ENCODE data around the gene CDC42BPA.
A peak's percentile ranks its signal among the peaks of the same experiment; 100 is the strongest.

Gene CDC42BPA

DNA sequence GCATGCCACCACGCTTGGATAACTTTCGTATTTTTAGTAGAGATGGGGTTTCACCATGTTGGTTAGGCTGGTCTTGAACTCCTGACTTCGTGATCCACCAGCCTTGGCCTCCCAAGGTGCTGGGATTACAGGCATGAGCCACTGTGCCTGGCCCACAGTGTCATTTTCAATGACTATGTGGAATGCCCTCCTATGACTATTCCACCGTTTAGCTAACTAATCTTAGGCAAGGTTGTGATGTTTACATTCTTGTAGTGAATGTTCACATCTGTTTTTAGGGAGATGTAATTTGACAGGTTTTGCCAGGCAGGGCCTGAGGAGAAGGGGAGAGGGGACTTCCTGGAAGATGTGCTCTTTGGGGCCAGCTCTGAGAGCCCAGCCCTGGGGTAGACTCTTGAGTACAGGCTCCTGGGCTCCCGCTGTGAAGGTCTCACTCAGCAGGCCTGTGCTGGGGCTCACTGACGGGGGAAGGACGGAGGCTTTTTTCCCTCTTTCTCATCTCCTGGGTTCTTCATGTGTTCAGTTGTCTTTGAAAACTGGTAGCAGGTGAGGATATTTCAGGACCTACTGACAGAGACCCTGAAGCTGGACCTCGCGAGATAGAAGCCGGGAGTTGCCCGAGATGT is 365.0 kb downstream of the CDC42BPA start:
- no peaks in the 10 kb centered on the region for H3K27me3 Mint-ChIP-seq
- H3K27ac Mint-ChIP-seq, result peak overlapping the region in 1 of 2 donors; percentile 42
- H3K4me3 Mint-ChIP-seq, result no peak overlapping the region
- peaks cover 4 to 28% of the 10 kb centered on the region in 2 donors for H3K9me3 Mint-ChIP-seq
- ATAC-seq (no peak), DNase-seq (no peak)
- H3K4me1 Mint-ChIP-seq, result peaks cover 56% of the 10 kb centered on the region

- no peak overlapping the region for H3K27ac Mint-ChIP-seq
- H3K27me3 Mint-ChIP-seq, result no peaks in the 10 kb centered on the region
- DNase-seq (no peak), ATAC-seq (no peak)
- H3K4me1 Mint-ChIP-seq, result peaks cover 52% of the 10 kb centered on the region
- no peak overlapping the region for H3K4me3 Mint-ChIP-seq
- H3K9me3 Mint-ChIP-seq, result peaks cover 4 to 30% of the 10 kb centered on the region in 2 donors
These were observed 366.2 kb downstream of the CDC42BPA start for GRCh38 chr1:226952118-226952441.

DNA sequence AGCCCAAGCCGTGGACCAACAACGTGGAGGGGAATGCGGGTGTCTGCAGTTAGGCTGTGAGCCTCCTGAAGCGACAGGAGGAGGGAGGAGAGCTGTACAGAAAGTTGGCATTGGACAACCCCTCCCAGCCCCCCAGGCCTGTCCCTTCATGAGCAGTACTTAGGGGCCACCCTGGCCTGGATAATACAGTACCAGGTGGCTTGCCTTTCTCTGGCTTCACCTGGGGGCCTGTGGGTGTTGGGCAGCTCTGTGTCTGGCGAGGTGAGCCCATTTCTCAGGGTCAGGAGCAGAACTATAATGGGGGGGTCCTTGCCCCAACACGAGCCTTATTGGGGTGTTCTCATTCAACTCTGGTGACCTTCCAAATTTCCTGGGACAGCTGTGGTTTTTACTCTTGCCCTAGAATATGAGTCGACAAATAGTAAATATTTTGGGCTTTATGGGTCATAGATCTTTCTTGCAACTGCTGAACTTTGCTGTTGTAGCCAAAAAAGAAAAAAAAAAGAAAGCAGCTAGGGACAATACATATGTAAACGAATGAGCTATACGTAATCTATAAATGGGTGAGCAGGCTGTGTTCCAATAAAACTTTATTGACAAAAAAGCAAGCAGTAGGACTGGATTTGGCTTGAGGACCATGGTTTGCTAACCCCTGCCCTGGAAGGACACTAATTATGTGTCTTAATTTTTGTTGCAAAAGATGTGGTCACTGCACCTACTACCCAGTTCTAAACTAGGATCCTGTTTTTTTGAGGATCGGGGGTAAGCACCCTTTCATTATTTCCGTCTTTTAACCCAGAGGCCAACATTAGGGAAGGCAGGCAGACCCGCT is 366.8 kb downstream of the CDC42BPA start:
- H3K4me1 Mint-ChIP-seq, result peaks cover 58% of the 10 kb centered on the region
- no peak overlapping the region for H3K4me3 Mint-ChIP-seq
- no peak overlapping the region for H3K27ac Mint-ChIP-seq
- ATAC-seq (no peak), DNase-seq (no peak)
- H3K9me3 Mint-ChIP-seq, result peaks cover 0 to 24% of the 10 kb centered on the region in 2 donors
- no peaks in the 10 kb centered on the region for H3K27me3 Mint-ChIP-seq

GRCh38 chr1:226950871-226951270 is 367.4 kb downstream of the CDC42BPA start:
- DNase-seq, result no peak
- peaks cover 64% of the 10 kb centered on the region for H3K4me1 Mint-ChIP-seq
- H3K27ac Mint-ChIP-seq, result no peak overlapping the region
- no peaks in the 10 kb centered on the region for H3K27me3 Mint-ChIP-seq
- no peak for ATAC-seq
- peaks cover 0 to 19% of the 10 kb centered on the region in 2 donors for H3K9me3 Mint-ChIP-seq
- H3K4me3 Mint-ChIP-seq, result no peak overlapping the region

DNA sequence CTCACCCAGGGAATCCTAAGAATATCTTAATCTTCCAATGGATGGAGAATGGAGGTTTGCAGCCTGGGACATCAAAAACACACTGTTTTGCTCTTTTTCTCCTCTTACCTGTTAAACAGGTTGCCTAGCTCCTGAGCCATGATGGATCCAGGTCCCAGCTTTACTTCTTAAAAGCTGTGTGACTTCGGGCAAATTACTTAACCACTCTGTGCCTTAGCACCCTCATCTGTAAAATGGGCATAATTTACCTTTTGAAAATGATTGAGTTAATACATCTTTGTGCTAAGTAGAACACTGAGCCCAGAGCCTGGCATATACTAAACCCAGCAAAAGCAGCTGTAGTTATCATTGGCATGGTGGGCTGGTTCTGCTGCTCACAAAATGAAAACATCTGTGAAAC is 368.0 kb downstream of the CDC42BPA start:
- Mint-ChIP-seq H3K4me3 (no peak overlapping the region), H3K4me1 (peaks cover 67% of the 10 kb centered on the region), H3K27me3 (no peaks in the 10 kb centered on the region), H3K27ac (no peak overlapping the region), H3K9me3 (peaks cover 0 to 14% of the 10 kb centered on the region in 2 donors)
- no peak for DNase-seq
- ATAC-seq, result no peak

DNA sequence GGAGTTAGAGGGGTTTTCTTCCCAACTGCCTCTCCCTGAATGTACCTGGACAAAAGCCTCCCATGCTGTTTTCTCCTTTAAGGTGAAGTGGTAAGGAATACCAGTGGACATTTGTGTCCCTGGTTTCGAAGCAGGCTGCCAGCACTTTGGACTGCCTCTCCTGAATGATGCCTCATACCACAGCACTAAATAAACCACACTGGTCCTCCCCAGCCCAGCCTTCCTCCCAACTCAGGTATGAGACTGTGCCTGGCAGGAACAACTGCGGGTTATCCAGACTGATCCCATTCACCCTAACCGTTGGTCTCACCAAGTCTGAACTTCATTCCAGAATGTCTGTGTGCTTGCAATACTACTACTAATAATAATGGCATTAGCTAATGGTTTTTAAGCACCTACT is 368.9 kb downstream of the CDC42BPA start:
- H3K4me1 Mint-ChIP-seq, result peaks cover 67% of the 10 kb centered on the region
- ATAC-seq (no peak), DNase-seq (no peak)
- no peak overlapping the region for H3K4me3 Mint-ChIP-seq
- H3K27ac Mint-ChIP-seq, result no peak overlapping the region
- peaks cover 0 to 8% of the 10 kb centered on the region in 2 donors for H3K9me3 Mint-ChIP-seq
- no peaks in the 10 kb centered on the region for H3K27me3 Mint-ChIP-seq

DNA sequence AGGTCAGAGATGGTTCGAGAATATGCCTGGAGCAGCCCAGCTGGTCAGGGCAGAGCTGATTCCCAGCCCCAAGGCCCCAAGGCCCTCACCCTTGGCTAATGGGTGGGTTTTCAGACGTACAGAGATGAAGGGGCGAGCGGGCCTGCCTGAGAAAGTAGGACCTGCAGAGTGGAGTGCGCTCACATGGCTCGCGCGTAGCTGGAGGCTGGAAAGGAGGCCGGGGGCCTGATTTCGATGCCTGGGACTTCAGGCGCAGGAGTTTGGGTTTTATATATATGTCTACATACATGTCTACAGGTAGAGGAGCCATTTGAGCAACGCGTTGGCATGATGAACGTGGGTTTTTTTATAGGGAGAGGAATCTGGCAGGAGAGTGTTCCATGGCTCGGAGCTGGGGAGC is 369.3 kb downstream of the CDC42BPA start:
- H3K27me3 Mint-ChIP-seq, result no peaks in the 10 kb centered on the region
- peak overlapping the region in 1 of 2 donors; percentile 77 for H3K27ac Mint-ChIP-seq
- H3K4me3 Mint-ChIP-seq, result no peak overlapping the region
- DNase-seq (no peak), ATAC-seq (no peak)
- peaks cover 68% of the 10 kb centered on the region for H3K4me1 Mint-ChIP-seq
- H3K9me3 Mint-ChIP-seq, result peaks cover 0 to 7% of the 10 kb centered on the region in 2 donors

DNA sequence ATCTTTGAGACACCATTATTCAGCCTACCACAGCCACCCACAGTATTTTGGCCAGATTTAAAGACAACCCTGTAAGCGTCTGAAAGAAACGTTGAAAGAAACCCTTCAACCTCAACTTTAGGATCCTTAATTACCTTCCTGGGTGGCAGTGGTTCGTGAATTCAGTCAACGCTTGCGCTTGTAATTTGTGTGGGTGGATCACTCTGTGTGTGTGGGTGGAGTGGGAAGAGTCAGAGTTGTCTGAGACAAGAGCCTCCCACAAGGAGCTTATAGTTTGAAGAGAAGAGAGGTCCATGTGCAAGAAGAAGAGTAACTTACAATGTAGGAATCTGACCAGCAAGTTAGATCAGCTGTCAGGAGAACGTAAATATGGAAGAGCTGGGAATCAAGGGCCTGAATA is 369.8 kb downstream of the CDC42BPA start:
- Mint-ChIP-seq H3K4me1 (peaks cover 73% of the 10 kb centered on the region), H3K4me3 (no peak overlapping the region), H3K27me3 (no peaks in the 10 kb centered on the region), H3K27ac (peak overlapping the region in 1 of 2 donors; percentile 46), H3K9me3 (peaks cover 0 to 7% of the 10 kb centered on the region in 2 donors)
- ATAC-seq, result no peak
- no peak for DNase-seq

DNA sequence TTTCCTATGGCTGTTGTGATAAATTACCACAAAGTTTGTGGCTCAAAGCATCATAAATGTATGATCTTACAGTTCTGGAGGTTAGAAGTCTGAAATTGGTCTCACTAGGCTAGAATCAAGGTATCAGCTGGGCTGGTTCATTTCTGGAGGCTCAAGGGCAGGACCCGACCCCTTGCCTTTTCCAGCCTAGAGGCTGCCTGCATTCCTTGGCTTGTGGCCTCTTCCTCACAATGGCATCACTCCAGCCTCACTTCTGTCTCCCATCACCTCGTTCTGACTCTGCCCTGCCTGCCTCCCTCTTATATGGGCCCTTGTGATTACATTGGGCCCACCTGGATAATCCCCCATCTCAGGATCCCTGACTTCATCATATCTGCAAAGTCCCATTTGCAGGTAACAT is 370.2 kb downstream of the CDC42BPA start:
- ATAC-seq, result no peak
- Mint-ChIP-seq H3K4me3 (no peak overlapping the region), H3K27me3 (no peaks in the 10 kb centered on the region), H3K4me1 (peaks cover 73% of the 10 kb centered on the region), H3K9me3 (peaks cover 0 to 7% of the 10 kb centered on the region in 2 donors), H3K27ac (peak overlapping the region in 1 of 2 donors; percentile 46)
- DNase-seq, result no peak

- no peak for DNase-seq
- H3K4me1 Mint-ChIP-seq, result peaks cover 83% of the 10 kb centered on the region
- no peaks in the 10 kb centered on the region for H3K27me3 Mint-ChIP-seq
- H3K27ac Mint-ChIP-seq, result no peak overlapping the region
- no peak for ATAC-seq
- H3K4me3 Mint-ChIP-seq, result no peak overlapping the region
- H3K9me3 Mint-ChIP-seq, result peaks cover 0 to 7% of the 10 kb centered on the region in 2 donors
These were observed 371.5 kb downstream of the CDC42BPA start for GRCh38 chr1:226946841-226947240.

DNA sequence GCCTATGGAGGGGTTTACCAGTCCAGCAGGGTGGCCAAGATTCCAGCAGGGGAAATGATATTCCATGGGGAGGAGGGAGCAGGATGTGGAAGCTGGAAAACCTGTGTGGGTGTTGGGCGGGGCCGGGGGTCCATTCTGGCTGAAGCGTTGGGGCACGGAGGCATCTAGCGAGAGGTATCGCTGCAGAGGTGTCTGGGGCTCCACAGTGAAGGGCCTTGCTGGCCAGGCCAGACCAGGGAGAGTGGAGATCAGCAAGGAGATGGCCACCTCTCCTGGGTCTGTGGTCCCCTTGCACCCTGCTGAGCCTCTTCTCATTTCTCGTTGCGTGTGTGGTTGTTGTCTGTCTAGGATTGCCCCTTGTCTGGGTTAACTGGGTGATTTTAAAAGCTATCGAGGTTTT is 372.0 kb downstream of the CDC42BPA start:
- Mint-ChIP-seq H3K27ac (no peak overlapping the region), H3K4me3 (no peak overlapping the region), H3K27me3 (no peaks in the 10 kb centered on the region), H3K4me1 (peaks cover 82% of the 10 kb centered on the region), H3K9me3 (peaks cover 0 to 7% of the 10 kb centered on the region in 2 donors)
- DNase-seq, result no peak
- ATAC-seq, result no peak

DNA sequence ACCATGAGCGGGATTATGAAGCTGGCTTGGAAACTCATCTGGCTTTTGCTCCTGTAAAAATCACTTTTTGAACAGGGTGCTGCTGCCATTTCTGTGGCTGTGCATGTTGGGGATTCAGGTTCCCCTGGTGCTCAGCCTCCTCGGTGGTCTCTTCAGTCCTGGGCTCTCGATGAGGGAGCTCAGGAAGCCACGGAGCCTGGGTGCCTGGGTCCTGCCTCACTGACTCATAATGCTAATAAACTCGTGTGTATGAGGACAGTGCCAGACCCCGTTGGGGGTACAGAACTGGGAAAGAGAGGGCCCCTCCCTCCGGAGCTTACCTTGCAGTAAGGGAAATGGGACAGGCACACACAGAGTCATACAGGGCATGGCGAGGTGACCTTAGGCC is 372.4 kb downstream of the CDC42BPA start:
- no peak for DNase-seq
- peaks cover 82% of the 10 kb centered on the region for H3K4me1 Mint-ChIP-seq

DNA sequence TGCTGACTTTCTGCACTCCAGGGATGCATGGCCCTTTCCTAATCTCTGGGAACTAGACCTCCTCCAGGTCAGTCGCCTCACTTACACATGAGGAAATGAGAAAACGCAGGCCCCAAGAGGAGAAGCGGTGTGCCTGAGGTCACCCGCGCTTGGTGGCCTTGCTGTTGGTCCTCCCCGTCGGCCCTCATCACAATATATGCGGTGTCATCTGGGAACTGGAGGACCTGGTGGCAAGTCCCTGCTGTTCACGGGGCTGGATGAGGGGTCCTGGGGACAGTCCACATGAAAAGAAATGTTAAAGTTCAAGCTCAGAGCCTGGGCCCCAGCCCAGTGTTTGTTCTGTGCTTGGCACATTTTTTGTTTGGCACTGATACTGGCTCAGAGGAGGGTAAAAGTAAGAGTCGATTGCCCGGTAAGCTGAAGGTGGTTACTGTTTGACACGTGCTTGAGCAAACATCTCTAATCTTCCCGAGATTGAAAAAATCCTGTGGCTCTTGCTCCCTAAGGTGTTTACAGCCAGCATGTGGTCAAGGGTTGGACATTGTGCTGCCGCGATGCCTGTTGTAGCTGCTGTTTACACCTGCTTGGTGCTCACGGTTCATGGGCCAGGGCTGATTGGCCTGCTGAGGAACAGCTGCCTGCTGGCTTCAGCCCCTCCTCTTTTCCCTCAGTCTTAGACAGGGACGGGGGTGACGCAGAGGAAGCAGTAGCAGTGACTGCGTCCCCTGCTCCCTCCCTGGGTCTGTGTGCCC is 373.0 kb downstream of the CDC42BPA start:
- no peak overlapping the region for H3K27ac Mint-ChIP-seq
- H3K4me1 Mint-ChIP-seq, result peaks cover 80% of the 10 kb centered on the region
- no peak for DNase-seq
- no peak for ATAC-seq
- H3K9me3 Mint-ChIP-seq, result peaks cover 0 to 7% of the 10 kb centered on the region in 2 donors
- H3K4me3 Mint-ChIP-seq, result no peak overlapping the region
- H3K27me3 Mint-ChIP-seq, result no peaks in the 10 kb centered on the region

More for the DNA sequence above, 372.4 kb downstream of the CDC42BPA start:
- no peak for ATAC-seq
- H3K27me3 Mint-ChIP-seq, result no peaks in the 10 kb centered on the region
- no peak overlapping the region for H3K4me3 Mint-ChIP-seq
- peaks cover 0 to 7% of the 10 kb centered on the region in 2 donors for H3K9me3 Mint-ChIP-seq
- no peak overlapping the region for H3K27ac Mint-ChIP-seq

- H3K4me1 Mint-ChIP-seq, result peaks cover 72% of the 10 kb centered on the region
- no peak for DNase-seq
- H3K4me3 Mint-ChIP-seq, result no peak overlapping the region
- H3K9me3 Mint-ChIP-seq, result peaks cover 0 to 7% of the 10 kb centered on the region in 2 donors
- H3K27ac Mint-ChIP-seq, result peak overlapping the region in 1 of 2 donors; percentile 92
- no peak for ATAC-seq
- no peaks in the 10 kb centered on the region for H3K27me3 Mint-ChIP-seq
These were observed 374.4 kb downstream of the CDC42BPA start for GRCh38 chr1:226943927-226944326.

DNA sequence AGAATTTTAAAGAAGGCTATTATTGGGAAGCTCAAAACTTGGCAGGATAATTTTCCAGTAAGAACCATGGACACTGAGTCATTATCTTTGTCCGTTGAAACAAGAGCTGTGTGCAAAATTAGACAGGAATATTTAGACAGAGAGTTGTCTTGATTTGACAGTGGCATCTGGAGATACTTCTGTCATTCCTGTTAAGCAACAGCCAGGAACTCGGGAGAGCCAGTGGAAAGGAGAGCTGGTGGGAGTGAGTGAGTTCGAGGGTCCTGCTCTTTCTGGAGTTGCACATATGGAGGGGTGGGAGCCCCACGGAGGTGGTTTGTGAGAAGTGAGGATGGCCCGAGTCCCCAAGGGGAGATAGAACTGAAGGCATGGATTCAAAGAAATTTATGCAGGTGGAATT is 375.1 kb downstream of the CDC42BPA start:
- Mint-ChIP-seq H3K9me3 (peaks cover 0 to 3% of the 10 kb centered on the region in 2 donors), H3K27ac (no peak overlapping the region), H3K4me1 (peaks cover 72% of the 10 kb centered on the region), H3K27me3 (no peaks in the 10 kb centered on the region), H3K4me3 (no peak overlapping the region)
- DNase-seq, result no peak
- no peak for ATAC-seq

DNA sequence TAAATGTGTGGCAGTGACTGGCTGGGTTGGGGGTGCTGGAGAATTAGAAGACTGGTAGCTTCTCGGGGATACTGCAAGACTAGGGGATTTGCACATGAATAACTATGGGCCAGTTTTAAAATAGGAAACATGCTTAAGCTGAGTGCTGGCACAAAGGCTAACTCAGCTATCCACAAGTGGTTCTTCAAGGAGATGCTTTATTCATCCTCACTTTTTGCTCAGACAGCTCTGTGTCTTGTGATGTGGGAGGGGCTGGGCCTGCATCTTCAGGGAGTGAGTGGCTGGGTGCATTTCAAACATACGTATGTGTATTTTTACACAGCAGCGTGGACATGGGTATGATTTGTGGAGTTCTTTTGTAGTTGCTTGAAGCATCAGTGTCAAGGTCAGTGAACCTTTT is 375.9 kb downstream of the CDC42BPA start:
- DNase-seq (no peak), ATAC-seq (no peak)
- Mint-ChIP-seq H3K9me3 (no peaks in the 10 kb centered on the region), H3K27ac (no peak overlapping the region), H3K4me3 (no peak overlapping the region), H3K4me1 (peaks cover 78% of the 10 kb centered on the region), H3K27me3 (no peaks in the 10 kb centered on the region)

Data from stimulated activated naive CD8-positive, alpha-beta T cell treated with anti-CD3 and anti-CD28 coated beads, Interleukin-15, amount 100 ng/mL, for 72 hours (primary cell).